K562 (cell line): Measurements from ENCODE around the gene PSMA8. TPM values are rescaled to one million over a fixed set of nuclear protein-coding genes. Genes with fewer than 3 reads are reported as not detected.

Experiments
- ADNP ChIP-seq: fragments of 200-800 bp; sonication (Bioruptor generic); IDR thresholded peaks from 2 replicates; pipeline ENCODE4 v1.6.1; 2016; ENCODE audit warnings: missing genetic modification characterization, missing compliant biosample characterization
- CBFA2T3 ChIP-seq: fragments of 450-650 bp; IDR thresholded peaks from 2 replicates; pipeline ENCODE4 v1.6.1; 2017
- COPS2 ChIP-seq: fragments of 450-650 bp; conservative IDR thresholded peaks from 2 replicates; pipeline ENCODE4 v1.6.1; 2016; ENCODE audit warnings: mild to moderate bottlenecking, moderate library complexity
- FOXK1 ChIP-seq: sonication (generic); formaldehyde crosslinking; IDR thresholded peaks from 2 replicates; pipeline ENCODE4 v1.8.0; 2022; ENCODE audit warnings: missing genetic modification reagents, mild to moderate bottlenecking, borderline replicate concordance
- HNRNPL ChIP-seq: fragments of 200-400 bp; formaldehyde crosslinking; IDR thresholded peaks from 2 replicates; pipeline ENCODE4 v1.6.1; 2017; ENCODE audit warnings: low read depth, mild to moderate bottlenecking, low read length
- LARP7 ChIP-seq: fragments of 450-650 bp; IDR thresholded peaks from 2 replicates; pipeline ENCODE4 v1.6.1; 2016
- POLR2AphosphoS2 ChIP-seq: IDR thresholded peaks from 2 replicates; pipeline ENCODE4 v1.6.1; 2012; ENCODE audit warnings: low read length, improper control_type of control experiment
- SAP30 ChIP-seq: fragments of 200-600 bp; sonication (generic); IDR thresholded peaks from 2 replicates; pipeline ENCODE4 v1.6.1; 2012; ENCODE audit warnings: borderline replicate concordance, low read depth, mild to moderate bottlenecking, moderate library complexity, low read length, control low read depth, inconsistent platforms; ENCODE audit not compliant: insufficient read depth, poor library complexity, severe bottlenecking
- TEAD1 ChIP-seq, 2 experiments: fragments of 450-650 bp in 1 of 2; sonication (generic) in 1 of 2; formaldehyde crosslinking; IDR thresholded peaks; 2 replicates each; pipeline versions ENCODE4 v1.4.0 to v1.8.0; 2020 to 2022; ENCODE audit warnings: mild to moderate bottlenecking in 2 of 2, missing genetic modification reagents in 1 of 2
- U2AF1 ChIP-seq: fragments of 200-400 bp; formaldehyde crosslinking; optimal IDR thresholded peaks from 2 replicates; pipeline ENCODE3; 2017; ENCODE audit warnings: mild to moderate bottlenecking, low read depth, low read length, moderate library complexity
- ZNF23 ChIP-seq: fragments of 250-450 bp; sonication (Bioruptor Pico); IDR thresholded peaks from 2 replicates; pipeline ENCODE4 v1.4.0; 2020; ENCODE audit warnings: mild to moderate bottlenecking
- ZNF263 ChIP-seq: sonication (generic); formaldehyde crosslinking; IDR thresholded peaks from 2 replicates; pipeline ENCODE4 v1.8.0; 2022; ENCODE audit warnings: mild to moderate bottlenecking, missing genetic modification reagents, borderline replicate concordance
- ZNF324 ChIP-seq: fragments of 250-450 bp; sonication (Bioruptor Pico); IDR thresholded peaks from 2 replicates; pipeline ENCODE4 v1.4.0; 2020; ENCODE audit warnings: mild to moderate bottlenecking
- ZNF347 ChIP-seq: fragments of 450-650 bp; formaldehyde crosslinking; IDR thresholded peaks from 2 replicates; pipeline ENCODE4 v1.4.0; 2020; ENCODE audit warnings: low read depth, mild to moderate bottlenecking, moderate library complexity
- ZNF407 ChIP-seq: fragments of 450-650 bp; IDR thresholded peaks from 2 replicates; pipeline ENCODE4 v1.6.1; 2016; ENCODE audit warnings: low read depth
- polyA plus RNA-seq, 8 experiments: library from polyadenylated mRNA; depleted of rRNA in 4 of 8; stranded (reverse) in 5 of 8; unstranded in 3 of 8; fragments of >200 nt; fragmentation: Nextera tagmentation in 2 of 8; fragmentation: Illumina TruSeq in 1 of 8; extraction: Ambion mirVana in 2 of 8; extraction: Trizol in 1 of 8; gene quantifications; 2 replicates each; pipeline versions ENCODE4 v1.2.1 to v1.2.3, GENCODE V29; 2011 to 2014; ENCODE audit warnings: inconsistent platforms in 1 of 8, missing spikeins in 1 of 8
- total RNA-seq, 7 experiments: library from RNA; depleted of rRNA in 6 of 7; stranded (reverse); fragments of >200 nt in 6 of 7; fragmentation: Illumina TruSeq in 2 of 7; extraction: Trizol in 2 of 7; gene quantifications; 2 replicates each; pipeline versions ENCODE4 v1.2.1 to v1.2.3, GENCODE V29; 2011 to 2021; ENCODE audit warnings: low replicate concordance in 1 of 7
- TF ChIP-seq, protein P1 (sequence below): fragments of 450-650 bp; formaldehyde crosslinking; IDR thresholded peaks from 2 replicates; pipeline ENCODE4 v1.4.0; 2022; ENCODE audit warnings: missing genetic modification characterization
- TF ChIP-seq, protein P2 (sequence below): sonication (generic); formaldehyde crosslinking; IDR thresholded peaks from 2 replicates; pipeline ENCODE4 v1.8.1; 2023; ENCODE audit warnings: mild to moderate bottlenecking, missing genetic modification reagents

The PSMA8 gene
- total and polyA plus RNA-seq, 9 of the 15 experiments (the other 6 are each of a cell fraction or from before 2014, with no cell fraction given): not detected

DNA sequence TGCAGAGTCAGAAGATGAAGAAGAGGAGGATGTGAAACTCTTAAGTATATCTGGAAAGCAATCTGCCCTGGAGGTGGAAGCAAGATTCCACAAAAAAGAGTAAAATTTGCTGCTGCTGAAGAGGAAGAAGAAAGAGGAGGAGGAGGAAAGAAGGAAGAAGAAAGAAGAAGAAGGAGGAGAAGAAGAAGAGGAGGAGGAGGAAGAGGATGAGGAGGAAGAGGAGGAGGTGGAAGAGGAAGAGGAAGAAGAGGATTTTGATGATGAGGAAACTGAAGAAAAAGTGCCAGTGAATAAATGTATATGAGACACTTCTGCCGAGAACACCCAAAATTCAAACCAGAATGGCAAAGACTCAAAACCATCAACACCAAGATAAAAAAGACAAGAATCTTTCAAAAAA, 71.6 kb downstream of the PSMA8 start (continued):
- no peak for TF ChIP-seq ZNF407
- TF ChIP-seq LARP7: 0 out of 2 replicates have a peak, but pooled peaks have one; percentile 27
- no peak for TF ChIP-seq TEAD1 (CRISPR knock-in tag; IDR thresholded peaks at IDR 0.05)
- TF ChIP-seq POLR2AphosphoS2: no peak
- TF ChIP-seq COPS2: no peak
- no peak for TF ChIP-seq U2AF1
- TF ChIP-seq ZNF23 (CRISPR knock-in tag): no peak
- TF ChIP-seq, protein P1, sequence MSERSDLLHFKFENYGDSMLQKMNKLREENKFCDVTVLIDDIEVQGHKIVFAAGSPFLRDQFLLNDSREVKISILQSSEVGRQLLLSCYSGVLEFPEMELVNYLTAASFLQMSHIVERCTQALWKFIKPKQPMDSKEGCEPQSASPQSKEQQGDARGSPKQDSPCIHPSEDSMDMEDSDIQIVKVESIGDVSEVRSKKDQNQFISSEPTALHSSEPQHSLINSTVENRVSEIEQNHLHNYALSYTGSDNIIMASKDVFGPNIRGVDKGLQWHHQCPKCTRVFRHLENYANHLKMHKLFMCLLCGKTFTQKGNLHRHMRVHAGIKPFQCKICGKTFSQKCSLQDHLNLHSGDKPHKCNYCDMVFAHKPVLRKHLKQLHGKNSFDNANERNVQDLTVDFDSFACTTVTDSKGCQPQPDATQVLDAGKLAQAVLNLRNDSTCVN: peak; percentile 48; the same call in 1 of the 2 replicates
- no peak for TF ChIP-seq ZNF263 (CRISPR knock-in tag)
- TF ChIP-seq ZNF347: no peak
- TF ChIP-seq FOXK1 (CRISPR knock-in tag): no peak
- TF ChIP-seq, protein P2, sequence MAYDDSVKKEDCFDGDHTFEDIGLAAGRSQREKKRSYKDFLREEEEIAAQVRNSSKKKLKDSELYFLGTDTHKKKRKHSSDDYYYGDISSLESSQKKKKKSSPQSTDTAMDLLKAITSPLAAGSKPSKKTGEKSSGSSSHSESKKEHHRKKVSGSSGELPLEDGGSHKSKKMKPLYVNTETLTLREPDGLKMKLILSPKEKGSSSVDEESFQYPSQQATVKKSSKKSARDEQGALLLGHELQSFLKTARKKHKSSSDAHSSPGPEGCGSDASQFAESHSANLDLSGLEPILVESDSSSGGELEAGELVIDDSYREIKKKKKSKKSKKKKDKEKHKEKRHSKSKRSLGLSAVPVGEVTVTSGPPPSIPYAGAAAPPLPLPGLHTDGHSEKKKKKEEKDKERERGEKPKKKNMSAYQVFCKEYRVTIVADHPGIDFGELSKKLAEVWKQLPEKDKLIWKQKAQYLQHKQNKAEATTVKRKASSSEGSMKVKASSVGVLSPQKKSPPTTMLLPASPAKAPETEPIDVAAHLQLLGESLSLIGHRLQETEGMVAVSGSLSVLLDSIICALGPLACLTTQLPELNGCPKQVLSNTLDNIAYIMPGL (CRISPR knock-in tag): no peak
- no peak for TF ChIP-seq ZNF324 (CRISPR knock-in tag)
- TF ChIP-seq HNRNPL: no peak
- TF ChIP-seq CBFA2T3: no peak
- TF ChIP-seq SAP30: no peak
- TF ChIP-seq ADNP (tag): no peak
